HFFc6 (cell line): ENCODE measurements around the gene SHISA9. TPM values are rescaled to one million over a fixed set of nuclear protein-coding genes. Genes with fewer than 3 reads are reported as not detected.

Experiments used
- DNase-seq: peaks from one replicate; pipeline ENCODE4 v3.0.0-alpha.2; 2018
- H3K27ac Mint-ChIP-seq: 2 replicates; pipeline ENCODE4 v1.8.0; 2020; ENCODE audit warnings: mild to moderate bottlenecking, mixed read lengths
- H3K27me3 Mint-ChIP-seq: 2 replicates; pipeline ENCODE4 v1.8.0; 2021; ENCODE audit warnings: mild to moderate bottlenecking, moderate library complexity, mixed read lengths; ENCODE audit not compliant: insufficient read depth
- H3K36me3 Mint-ChIP-seq: 2 replicates; pipeline ENCODE4 v1.8.0; 2021; ENCODE audit warnings: low read depth, mixed read lengths
- H3K4me1 Mint-ChIP-seq: 2 replicates; pipeline ENCODE4 v1.8.0; 2020; ENCODE audit warnings: low read depth, mixed read lengths
- H3K4me3 Mint-ChIP-seq: 2 replicates; pipeline ENCODE4 v1.8.0; 2020; ENCODE audit warnings: mild to moderate bottlenecking, moderate library complexity, mixed read lengths
- H3K9me3 Mint-ChIP-seq: 2 replicates; pipeline ENCODE4 v1.8.0; 2020; ENCODE audit warnings: mild to moderate bottlenecking, mixed read lengths
- CTCF ChIP-seq: fragments of 200-600 bp; sonication (generic); IDR thresholded peaks from 2 replicates; pipeline ENCODE4 v1.5.0; 2021; ENCODE audit warnings: antibody characterized with exemption, mild to moderate bottlenecking
- total RNA-seq, 6 experiments: library from RNA; stranded (reverse); fragmentation: NEBNext Ultra II Directional; extraction: Animal tissue kit (Norgen Biotek cat#: 25700); gene quantifications; 2 replicates in 1 of 6; 3 replicates in 5 of 6; pipeline ENCODE4 v1.2.3, GENCODE V29; 2021

Gene SHISA9
- total RNA-seq, 6 experiments from 2014 or later = not detected

- peaks cover 11% of the 10 kb centered on the region for H3K36me3 Mint-ChIP-seq
Observed at GRCh38 chr16:13052431-13052830, 151.0 kb downstream of the SHISA9 start.

GRCh38 chr16:13055480-13055879, 154.1 kb downstream of the SHISA9 start:
- peaks cover 30% of the 10 kb centered on the region for H3K9me3 Mint-ChIP-seq
- no peaks in the 10 kb centered on the region for H3K4me1 Mint-ChIP-seq
- H3K36me3 Mint-ChIP-seq = 0 out of 2 replicates have a peak, but pooled peaks cover 6% of the 10 kb centered on the region
- H3K27me3 Mint-ChIP-seq = peaks cover 5% of the 10 kb centered on the region; the same call in 1 of the 2 replicates
- no peak for TF ChIP-seq CTCF
- no peak for DNase-seq
- no peak overlapping the region for H3K4me3 Mint-ChIP-seq
- H3K27ac Mint-ChIP-seq = no peak overlapping the region

More at GRCh38 chr16:13052431-13052830, 151.0 kb downstream of the SHISA9 start:
- no peaks in the 10 kb centered on the region for H3K4me1 Mint-ChIP-seq
- peaks cover 36% of the 10 kb centered on the region for H3K9me3 Mint-ChIP-seq
- H3K27ac Mint-ChIP-seq = no peak overlapping the region
- DNase-seq = no peak
- no peak overlapping the region for H3K4me3 Mint-ChIP-seq
- TF ChIP-seq CTCF = no peak
- H3K27me3 Mint-ChIP-seq = peaks cover 5% of the 10 kb centered on the region; the same call in 1 of the 2 replicates

GRCh38 chr16:13056607-13057006, 155.2 kb downstream of the SHISA9 start:
- DNase-seq = no peak
- Mint-ChIP-seq H3K27ac (no peak overlapping the region), H3K4me1 (no peaks in the 10 kb centered on the region), H3K36me3 (0 out of 2 replicates have a peak, but pooled peaks cover 6% of the 10 kb centered on the region), H3K27me3 (peaks cover 5% of the 10 kb centered on the region; the same call in 1 of the 2 replicates), H3K9me3 (peaks cover 25% of the 10 kb centered on the region), H3K4me3 (no peak overlapping the region)
- no peak for TF ChIP-seq CTCF

- no peaks in the 10 kb centered on the region; the same call in 1 of the 2 replicates for H3K27me3 Mint-ChIP-seq
- no peak overlapping the region for H3K4me3 Mint-ChIP-seq
- peaks cover 49% of the 10 kb centered on the region for H3K9me3 Mint-ChIP-seq
- no peak overlapping the region for H3K27ac Mint-ChIP-seq
- DNase-seq = no peak
- TF ChIP-seq CTCF = no peak
- H3K36me3 Mint-ChIP-seq = no peaks in the 10 kb centered on the region
- H3K4me1 Mint-ChIP-seq = no peaks in the 10 kb centered on the region
Observed at GRCh38 chr16:13060932-13061331, 159.5 kb downstream of the SHISA9 start.

GRCh38 chr16:13061691-13062090, 160.3 kb downstream of the SHISA9 start:
- TF ChIP-seq CTCF = no peak
- Mint-ChIP-seq H3K36me3 (no peaks in the 10 kb centered on the region), H3K4me3 (no peak overlapping the region), H3K4me1 (no peaks in the 10 kb centered on the region), H3K27ac (no peak overlapping the region), H3K27me3 (no peaks in the 10 kb centered on the region; the same call in 1 of the 2 replicates), H3K9me3 (peaks cover 55% of the 10 kb centered on the region)
- DNase-seq = no peak

- DNase-seq = no peak
- Mint-ChIP-seq H3K27ac (no peak overlapping the region), H3K36me3 (no peaks in the 10 kb centered on the region), H3K4me3 (no peak overlapping the region), H3K9me3 (peaks cover 55% of the 10 kb centered on the region), H3K27me3 (no peaks in the 10 kb centered on the region; the same call in 1 of the 2 replicates), H3K4me1 (no peaks in the 10 kb centered on the region)
- TF ChIP-seq CTCF = no peak
Observed at GRCh38 chr16:13062219-13062618, 160.8 kb downstream of the SHISA9 start.
